Activated CD8-positive, alpha-beta memory T cell treated with anti-CD3 and anti-CD28 coated beads for 24 hours (primary cell): ENCODE results near the gene MYO18B.

ENCODE experiments used
- DNase-seq: peaks from one replicate; pipeline ENCODE4 v3.0.0-alpha.2; 2020

The MYO18B gene

DNA sequence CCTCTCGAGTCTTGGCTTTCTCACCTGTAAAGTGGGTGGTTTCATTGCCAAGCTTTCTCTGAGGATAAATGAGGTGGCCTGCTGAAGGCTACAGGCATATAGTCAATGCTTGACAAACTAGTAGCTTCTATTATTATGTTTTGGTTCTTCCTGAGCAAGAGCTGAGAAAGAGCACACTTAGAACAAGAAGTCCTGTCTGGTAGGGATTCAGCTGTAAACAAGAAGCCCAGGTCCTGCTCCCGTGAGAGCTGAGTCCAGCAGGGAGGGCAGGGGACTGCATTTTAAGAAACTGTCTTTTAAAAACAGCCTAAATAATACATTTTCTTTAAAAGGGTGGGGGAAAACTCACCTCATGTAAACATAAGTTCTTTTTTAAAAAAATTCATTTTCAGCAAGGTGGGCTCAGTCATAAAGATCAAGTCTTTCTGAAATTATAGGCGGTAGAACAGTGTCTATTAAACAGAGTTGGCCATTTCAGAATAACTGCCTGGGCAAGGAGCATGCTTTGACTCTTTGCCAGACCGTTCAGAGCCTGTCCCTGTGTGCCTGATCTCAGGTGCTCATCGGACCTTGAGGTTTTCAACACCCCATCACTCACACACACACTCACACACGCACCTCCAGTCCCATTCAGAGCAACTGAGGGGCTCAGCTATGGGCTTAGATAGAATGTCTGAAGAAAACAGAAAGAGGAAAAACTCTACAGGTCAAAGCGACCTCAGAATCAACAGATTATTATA is 29.2 kb upstream of the MYO18B start:
- no peak for DNase-seq

DNA sequence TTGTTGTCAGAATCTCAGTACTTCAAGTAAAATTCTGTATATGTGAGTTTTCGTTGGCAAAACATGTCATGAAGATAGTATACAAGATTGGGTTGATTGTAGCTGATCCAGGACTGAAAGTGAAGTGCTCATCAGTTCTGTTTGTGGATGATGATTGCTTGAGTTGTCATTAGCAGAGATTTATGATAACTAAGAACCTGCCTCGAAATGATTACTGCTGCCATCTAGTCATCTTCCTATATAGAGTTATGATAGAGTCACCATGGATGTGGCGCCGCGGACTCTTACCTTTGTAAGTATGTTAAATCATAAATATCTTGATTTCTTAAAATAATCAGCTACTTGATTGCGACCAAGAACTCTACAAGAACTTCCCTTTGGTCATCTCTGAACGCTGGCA is 27.9 kb upstream of the MYO18B start:
- DNase-seq = no peak

DNA sequence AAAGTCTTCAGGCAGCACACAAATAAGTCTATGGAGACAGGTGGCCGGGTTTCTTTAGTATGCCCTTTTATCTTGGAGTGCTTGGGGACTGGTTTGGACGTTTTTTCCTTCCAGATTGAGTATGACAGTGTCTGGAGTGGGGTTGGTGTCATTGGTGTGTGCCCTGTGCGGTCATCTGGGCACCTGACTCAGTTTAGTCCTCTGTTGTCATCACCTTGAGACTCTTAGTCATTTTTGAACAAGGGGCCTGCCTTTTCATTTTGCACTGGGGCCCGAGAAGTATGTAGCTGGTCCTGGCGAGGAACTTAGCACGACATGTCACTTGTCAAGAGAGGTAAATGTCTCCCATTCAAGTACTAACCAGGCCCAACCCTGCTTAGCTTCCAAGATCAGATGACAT is 27.2 kb upstream of the MYO18B start:
- no peak for DNase-seq

DNA sequence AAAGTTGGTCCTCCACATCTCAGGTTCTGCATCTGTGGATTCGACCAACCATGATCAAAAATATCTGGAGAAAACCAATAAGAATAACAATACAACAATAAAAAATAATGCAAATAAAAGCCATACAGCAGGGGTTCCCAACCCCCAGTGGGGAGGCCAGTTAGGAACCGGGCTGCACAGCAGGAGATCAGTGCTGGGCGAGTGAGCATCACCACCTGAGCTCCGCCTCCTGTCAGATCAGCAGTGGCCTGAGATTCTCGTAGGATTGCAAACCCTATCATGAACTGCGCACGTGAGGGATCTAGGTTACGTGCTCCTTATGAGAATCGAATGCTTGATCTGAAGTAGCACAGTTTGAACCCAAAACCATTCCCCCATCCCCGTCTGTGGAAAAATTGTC is 25.4 kb upstream of the MYO18B start:
- DNase-seq = no peak

- no peak for DNase-seq
Observed at GRCh38 chr22:25718135-25718840, 23.7 kb upstream of the MYO18B start.

DNA sequence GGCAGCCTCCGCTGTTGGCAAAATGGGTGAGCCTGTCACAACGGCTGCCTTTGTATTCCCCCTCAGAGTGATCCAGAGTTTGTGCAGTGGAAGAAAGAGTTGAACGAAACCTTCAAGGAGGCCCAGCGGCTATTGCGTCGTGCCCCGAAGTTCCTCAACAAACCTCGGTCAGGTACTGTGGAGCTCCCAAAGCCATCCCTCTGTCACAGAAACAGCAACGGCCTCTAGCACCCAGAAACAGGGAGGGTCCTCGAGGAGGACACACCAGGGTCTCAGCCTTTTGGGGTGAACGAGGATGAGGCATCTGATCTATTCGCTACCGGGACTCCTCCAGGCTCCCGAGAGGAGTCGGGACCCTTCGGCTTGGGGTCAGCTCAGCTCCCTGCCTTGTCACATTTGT is 19.8 kb upstream of the MYO18B start:
- DNase-seq = no peak

GRCh38 chr22:25722626-25723025 is 19.4 kb upstream of the MYO18B start:
- no peak for DNase-seq

GRCh38 chr22:25726241-25726640 is 15.7 kb upstream of the MYO18B start:
- no peak for DNase-seq

GRCh38 chr22:25728071-25728470 is 13.9 kb upstream of the MYO18B start:
- DNase-seq = no peak

- no peak for DNase-seq
Observed at GRCh38 chr22:25729016-25729995, 12.7 kb upstream of the MYO18B start.

- DNase-seq = no peak
Observed at GRCh38 chr22:25735650-25736049, 6.3 kb upstream of the MYO18B start.

DNA sequence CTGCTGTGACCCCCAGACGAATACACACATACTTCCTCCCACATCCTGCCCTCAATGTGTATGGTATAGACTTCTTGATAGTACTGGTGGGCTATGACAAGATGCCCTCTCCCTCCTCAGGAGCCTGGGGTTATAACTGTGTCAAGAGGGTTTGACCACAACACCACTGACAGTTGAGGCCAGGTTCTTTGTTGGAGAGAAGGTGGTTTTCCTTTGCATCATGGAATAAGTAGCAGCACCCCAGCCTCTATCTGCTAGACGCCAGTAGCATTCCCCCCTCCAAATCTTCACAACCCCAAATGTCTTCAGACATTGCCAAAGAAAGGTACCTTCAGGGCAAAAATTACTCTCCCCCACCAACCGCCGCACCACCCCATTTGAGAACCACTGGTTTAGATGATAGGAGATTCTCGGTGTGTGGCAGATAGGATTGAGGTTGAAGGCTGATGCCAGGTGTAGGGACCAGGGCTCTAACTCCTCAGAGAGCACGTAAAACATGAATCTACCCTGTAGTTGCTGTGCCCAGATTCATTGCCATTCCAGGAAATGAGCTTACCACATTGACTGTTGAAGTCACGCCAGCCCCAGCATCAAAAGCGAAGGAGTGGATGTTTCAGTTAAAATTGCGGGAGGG is 5.5 kb upstream of the MYO18B start:
- peak; percentile 73 for DNase-seq

DNA sequence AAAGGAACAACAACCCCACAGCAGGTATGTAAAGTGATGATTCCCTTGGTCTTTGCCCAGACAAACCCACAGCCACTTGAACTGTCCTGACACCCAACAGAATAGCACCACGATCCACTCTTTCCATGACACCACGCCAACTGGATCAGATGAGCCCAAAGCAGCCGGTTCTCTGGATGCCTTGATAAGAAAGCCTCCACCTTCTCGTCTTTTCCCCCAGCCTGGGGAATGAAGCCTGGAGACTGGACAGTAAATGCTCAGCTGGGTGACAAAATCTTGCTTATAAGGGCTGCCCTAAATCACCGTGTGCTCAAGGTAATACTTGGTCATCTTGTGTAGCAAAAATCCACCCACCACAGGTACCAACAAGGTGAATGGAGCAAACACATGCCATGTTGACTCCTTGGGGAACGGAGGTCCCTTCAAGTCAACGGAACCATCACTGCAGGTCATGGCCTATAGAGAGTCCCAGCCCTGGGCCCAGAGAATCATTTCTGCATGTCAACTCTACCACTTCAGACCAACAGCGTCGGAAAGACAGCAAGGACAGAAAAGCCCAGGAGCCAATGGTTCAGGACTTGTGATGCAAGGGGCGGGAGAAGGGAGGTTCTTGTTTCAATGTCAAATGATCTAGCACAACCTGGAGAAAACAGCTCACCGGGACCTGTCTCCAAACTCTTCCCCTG is 2.2 kb upstream of the MYO18B start:
- DNase-seq = no peak

DNA sequence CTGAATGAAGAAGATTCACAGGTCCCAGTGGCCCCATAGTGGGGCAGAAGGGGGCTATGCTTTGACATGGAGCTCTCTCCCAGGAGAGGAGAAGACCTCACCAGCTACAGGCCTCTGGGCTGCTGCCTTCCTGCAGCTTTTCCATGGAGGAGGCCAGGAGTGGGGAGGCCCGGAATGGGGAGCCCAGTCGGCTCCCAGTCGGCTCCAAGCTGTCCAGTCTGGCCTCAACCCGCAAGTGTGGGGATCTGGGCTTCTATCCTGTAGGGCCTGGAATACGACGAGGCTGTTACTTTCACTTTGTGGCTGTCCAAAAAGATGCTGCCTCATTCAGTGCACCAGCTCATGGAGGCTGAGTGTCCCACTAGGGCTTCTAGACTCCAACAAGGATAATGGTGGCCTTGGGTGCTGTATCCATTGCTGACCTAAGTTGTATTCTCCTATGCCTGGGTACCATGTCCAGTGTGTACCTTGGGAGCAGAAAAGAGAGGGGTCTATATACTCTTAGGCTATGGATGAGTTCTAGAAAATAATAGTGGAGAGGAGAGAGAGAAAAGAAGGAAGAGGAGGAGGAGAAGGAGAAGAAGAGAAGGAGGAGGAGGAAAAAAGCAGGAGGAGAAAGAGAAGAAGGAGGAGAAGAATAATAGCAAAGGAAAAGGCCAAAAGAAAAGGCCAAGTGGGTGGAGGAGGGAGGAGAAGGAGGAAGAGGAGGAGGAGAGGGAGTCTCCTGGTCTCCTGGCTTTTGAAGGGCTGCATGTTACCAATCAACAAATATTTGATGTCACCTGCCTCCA is 1.1 kb downstream of the MYO18B start:
- DNase-seq = no peak

DNA sequence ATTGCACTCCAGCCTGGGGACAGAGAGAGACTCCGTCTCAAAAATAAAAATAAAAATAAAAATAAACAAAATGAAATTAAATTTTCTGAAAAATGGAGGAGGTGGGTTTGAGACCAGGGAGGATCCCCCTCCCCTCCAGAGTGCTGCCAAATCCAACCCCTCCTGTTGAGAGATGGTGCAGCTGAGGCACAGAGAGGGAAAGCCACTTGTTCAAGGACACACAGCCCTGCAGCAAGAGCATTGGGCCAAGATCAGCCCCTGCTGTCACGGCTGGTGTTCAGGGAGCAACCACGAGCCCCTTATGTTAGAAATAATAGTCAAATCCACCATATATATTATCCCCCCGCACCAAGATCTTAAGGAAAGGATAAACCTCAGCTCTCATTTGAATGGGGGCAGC is 2.7 kb downstream of the MYO18B start:
- DNase-seq = no peak

DNA sequence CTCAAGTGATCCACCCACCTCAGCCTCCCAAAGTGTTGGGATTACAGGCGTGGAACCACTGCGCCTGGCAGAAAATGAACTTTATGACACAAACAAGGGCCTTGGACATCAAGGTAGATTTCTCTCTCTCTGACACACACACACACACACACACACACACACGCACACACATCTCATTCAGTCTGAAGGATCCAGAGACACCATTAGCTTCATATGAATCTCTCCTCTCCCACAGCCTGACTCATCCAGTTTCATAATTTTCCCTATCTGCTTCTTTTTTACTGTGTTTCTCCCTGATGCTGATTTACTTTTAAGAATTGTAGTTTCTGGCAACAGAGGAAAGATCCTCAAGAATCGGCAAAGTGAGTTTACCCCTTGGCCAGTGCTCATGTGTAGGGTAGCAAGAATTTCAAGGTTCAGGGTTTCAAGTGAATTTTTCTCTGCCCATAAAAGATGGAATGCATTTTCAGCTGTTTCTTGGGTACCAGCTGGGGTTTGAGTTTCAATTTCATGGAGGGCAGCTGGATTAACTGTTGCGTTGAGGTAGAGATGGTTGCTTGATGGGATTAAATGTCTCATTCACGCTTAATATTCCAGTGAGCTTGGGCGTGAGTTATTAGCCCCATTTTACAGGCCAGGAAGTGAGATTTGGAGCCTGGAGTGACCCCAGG is 3.5 kb downstream of the MYO18B start:
- no peak for DNase-seq

- no peak for DNase-seq
Observed at GRCh38 chr22:25746012-25746373, 4.0 kb downstream of the MYO18B start.

GRCh38 chr22:25747245-25747944 is 5.4 kb downstream of the MYO18B start:
- no peak for DNase-seq

- DNase-seq = no peak
Observed at GRCh38 chr22:25748140-25748539, 6.2 kb downstream of the MYO18B start.

- no peak for DNase-seq
Observed at GRCh38 chr22:25748704-25749103, 6.7 kb downstream of the MYO18B start.
